Caco-2 (cell line): Measurements from ENCODE around the gene SETX. TPM values are rescaled to one million over a fixed set of nuclear protein-coding genes. Genes with fewer than 3 reads are reported as not detected.

Experiments used
- BruUV-seq: library from RNA; stranded (reverse); fragments of 400-500 nt; replicated peaks from 2 replicates; lab custom pipeline; 2021; lab: Mats Ljungman, UMichigan
- CTCF ChIA-PET: fragments of 300-600 bp; sonication (Branson Sonifier 250); formaldehyde crosslinking; loops from one replicate; lab custom pipeline; 2022; ENCODE audit warnings: antibody characterized with exemption; lab: Charles Lee
- POLR2A ChIA-PET: fragments of 300-600 bp; sonication (Branson Sonifier 250); formaldehyde crosslinking; loops from one replicate; lab custom pipeline; 2022; ENCODE audit warnings: antibody characterized with exemption; lab: Charles Lee
- DNase-seq, 2 experiments: peaks; one replicate each; pipeline versions ENCODE4 v3.0.0 to v3.0.0-alpha.2; 2020 to 2022
- H3K27me3 ChIP-seq: replicated peaks from 2 replicates; pipeline ENCODE4 v1.6.0; 2011; ENCODE audit warnings: low read length; ENCODE audit not compliant: control insufficient read depth, insufficient read depth
- H3K36me3 ChIP-seq: 2 replicates; pipeline ENCODE4 v1.5.1; 2011; ENCODE audit warnings: low read length; ENCODE audit not compliant: control insufficient read depth, insufficient read depth
- H3K4me1 ChIP-seq: fragments of 250-450 bp; sonication (Bioruptor Pico); 2 replicates; pipeline ENCODE4 v1.5.1; 2020; ENCODE audit warnings: mild to moderate bottlenecking
- H3K4me3 ChIP-seq: 2 replicates; pipeline ENCODE4 v1.5.1; 2011; ENCODE audit warnings: low read depth, mild to moderate bottlenecking, control low read depth, low read length
- H3K9me3 ChIP-seq: fragments of 250-450 bp; sonication (Bioruptor Pico); 2 replicates; pipeline ENCODE4 v1.5.1; 2020; ENCODE audit warnings: mild to moderate bottlenecking, moderate library complexity
- H3K27ac Mint-ChIP-seq: one replicate; pipeline ENCODE4 v1.8.0; 2022; ENCODE audit warnings: mixed read lengths; ENCODE audit not compliant: unreplicated experiment
- H3K27me3 Mint-ChIP-seq: one replicate; pipeline ENCODE4 v1.8.0; 2022; ENCODE audit warnings: mixed read lengths; ENCODE audit not compliant: insufficient read depth, unreplicated experiment
- H3K36me3 Mint-ChIP-seq: one replicate; pipeline ENCODE4 v1.8.0; 2022; ENCODE audit warnings: mild to moderate bottlenecking, mixed read lengths; ENCODE audit not compliant: insufficient read depth, unreplicated experiment
- H3K4me1 Mint-ChIP-seq: one replicate; pipeline ENCODE4 v1.8.0; 2022; ENCODE audit warnings: low read depth, mixed read lengths; ENCODE audit not compliant: unreplicated experiment
- H3K4me3 Mint-ChIP-seq: one replicate; pipeline ENCODE4 v1.8.0; 2022; ENCODE audit warnings: mild to moderate bottlenecking, moderate library complexity, mixed read lengths; ENCODE audit not compliant: unreplicated experiment
- H3K9me3 Mint-ChIP-seq: one replicate; pipeline ENCODE4 v1.8.0; 2022; ENCODE audit warnings: mixed read lengths; ENCODE audit not compliant: unreplicated experiment
- CTCF ChIP-seq, 2 experiments: fragments of 200-600 bp in 1 of 2; IDR thresholded peaks; 1 replicate in 1 of 2; 2 replicates in 1 of 2; pipeline versions ENCODE4 v1.5.1 to v1.8.0; 2011 to 2022; ENCODE audit warnings: antibody characterized with exemption in 1 of 2, control low read depth in 1 of 2, inconsistent platforms in 1 of 2, low read depth in 1 of 2, low read length in 1 of 2, mild to moderate bottlenecking in 1 of 2, moderate library complexity in 1 of 2; ENCODE audit not compliant: insufficient read depth in 1 of 2, severe bottlenecking in 1 of 2, unreplicated experiment in 1 of 2
- intact Hi-C: fragments of 100-400 bp; cut with micrococcal nuclease; formaldehyde crosslinking; loops from one replicate; pipeline ENCODE4 v1.10.0; 2022; ENCODE audit not compliant: unreplicated experiment
- total RNA-seq: library from RNA; stranded (reverse); gene quantifications from 2 replicates; pipeline ENCODE4 v1.2.3, GENCODE V29; 2022

SETX gene
- total RNA-seq, 1 experiment from 2014 or later = 31.1 TPM

GRCh38 chr9:132232522-132232921 lies 122.3 kb downstream of the SETX start:
- Histone ChIP-seq H3K4me1 (no peaks in the 10 kb centered on the region), H3K9me3 (no peaks in the 10 kb centered on the region), H3K4me3 (no peak overlapping the region), H3K36me3 (no peaks in the 10 kb centered on the region), H3K27me3 (no peaks in the 10 kb centered on the region; the same call in none of the 2 replicates)
- CTCF ChIA-PET = interaction anchor here (0.8 kb wide), 1 partner anchor 63 kb away, joined by 3 read pairs; no protein-coding TSS in a partner anchor
- Mint-ChIP-seq H3K36me3 (no peaks in the 10 kb centered on the region), H3K4me3 (no peak overlapping the region), H3K4me1 (no peaks in the 10 kb centered on the region), H3K27me3 (peaks cover 23% of the 10 kb centered on the region), H3K9me3 (no peaks in the 10 kb centered on the region), H3K27ac (no peak overlapping the region)
- TF ChIP-seq CTCF (IDR thresholded peaks at IDR 0.05; ENCODE audit: insufficient read depth in 1 of 2, low read depth in 1 of 2, low read length in 1 of 2, severe bottlenecking in 1 of 2, unreplicated experiment in 1 of 2) = no peak
- intact Hi-C loops = no loop called here
- DNase-seq = no peak
- no TSS peak for BruUV-seq
- POLR2A ChIA-PET = no interaction called here

GRCh38 chr9:132231019-132231701 lies 123.6 kb downstream of the SETX start:
- TF ChIP-seq CTCF (IDR thresholded peaks at IDR 0.05; ENCODE audit: insufficient read depth in 1 of 2, low read depth in 1 of 2, low read length in 1 of 2, severe bottlenecking in 1 of 2, unreplicated experiment in 1 of 2) = no peak
- H3K36me3 Mint-ChIP-seq = no peaks in the 10 kb centered on the region
- BruUV-seq = no TSS peak
- intact Hi-C loops = no loop called here
- H3K27me3 Mint-ChIP-seq = peaks cover 25% of the 10 kb centered on the region
- H3K4me3 Mint-ChIP-seq = no peak overlapping the region
- H3K9me3 ChIP-seq = no peaks in the 10 kb centered on the region
- H3K9me3 Mint-ChIP-seq = no peaks in the 10 kb centered on the region
- DNase-seq = no peak
- ChIA-PET CTCF (interaction anchor here (0.7 kb wide), 1 partner anchor 61 kb away, joined by 3 read pairs; no protein-coding TSS in a partner anchor), POLR2A (no interaction called here)
- H3K27ac Mint-ChIP-seq = no peak overlapping the region
- no peaks in the 10 kb centered on the region; the same call in none of the 2 replicates for H3K27me3 ChIP-seq
- no peaks in the 10 kb centered on the region for H3K4me1 Mint-ChIP-seq
- H3K4me1 ChIP-seq = no peaks in the 10 kb centered on the region
- no peak overlapping the region for H3K4me3 ChIP-seq
- H3K36me3 ChIP-seq = no peaks in the 10 kb centered on the region

- H3K9me3 Mint-ChIP-seq = no peaks in the 10 kb centered on the region
- H3K27ac Mint-ChIP-seq = no peak overlapping the region
- H3K27me3 Mint-ChIP-seq = peaks cover 25% of the 10 kb centered on the region
- Histone ChIP-seq H3K36me3 (no peaks in the 10 kb centered on the region), H3K4me1 (no peaks in the 10 kb centered on the region), H3K4me3 (no peak overlapping the region), H3K9me3 (no peaks in the 10 kb centered on the region), H3K27me3 (no peaks in the 10 kb centered on the region; the same call in none of the 2 replicates)
- H3K4me3 Mint-ChIP-seq = no peak overlapping the region
- no TSS peak for BruUV-seq
- ChIA-PET POLR2A (no interaction called here), CTCF (interaction anchor here (0.7 kb wide), 1 partner anchor 61 kb away, joined by 3 read pairs; no protein-coding TSS in a partner anchor)
- no peaks in the 10 kb centered on the region for H3K4me1 Mint-ChIP-seq
- no peak for DNase-seq
- H3K36me3 Mint-ChIP-seq = no peaks in the 10 kb centered on the region
- no peak for TF ChIP-seq CTCF (IDR thresholded peaks at IDR 0.05; ENCODE audit: insufficient read depth in 1 of 2, low read depth in 1 of 2, low read length in 1 of 2, severe bottlenecking in 1 of 2, unreplicated experiment in 1 of 2)
- intact Hi-C loops = no loop called here
These were observed 124.2 kb downstream of the SETX start for GRCh38 chr9:132230605-132231004.
